Astrocyte (in vitro differentiated cells and primary cell): Measurements from ENCODE around the gene KLLN. TPM values are rescaled to one million over a fixed set of nuclear protein-coding genes. Genes with fewer than 3 reads are reported as not detected.
"Not testable (repeated sequence)": the region's sequence is repeated elsewhere in the genome, so short reads cannot be mapped to it uniquely, and the experiment has no call there.

Experiments used
- DNase-seq: peaks from one replicate; pipeline ENCODE4 v3.0.0-alpha.2; 2010; ENCODE audit warnings: low read depth
- FAIRE-seq: peaks from 2 replicates; lab custom pipeline; 2011; peaks lifted over from hg19 to GRCh38; lab: Jason Lieb, UNC
- H2AFZ ChIP-seq: 2 replicates; pipeline ENCODE4 v1.6.0; 2012; ENCODE audit warnings: low read depth, low read length, inconsistent platforms
- H3K27ac ChIP-seq: 2 replicates; pipeline ENCODE4 v1.5.1; 2011; ENCODE audit warnings: low read depth, low read length, inconsistent platforms
- H3K27me3 ChIP-seq: 2 replicates; pipeline ENCODE4 v1.6.0; 2011; ENCODE audit warnings: low read length, inconsistent platforms; ENCODE audit not compliant: insufficient read depth
- H3K36me3 ChIP-seq: 2 replicates; pipeline ENCODE4 v1.5.1; 2011; ENCODE audit warnings: low read length, inconsistent platforms; ENCODE audit not compliant: insufficient read depth
- H3K4me1 ChIP-seq: 2 replicates; pipeline ENCODE4 v1.5.1; 2011; ENCODE audit warnings: low read length, inconsistent platforms; ENCODE audit not compliant: insufficient read depth
- H3K4me2 ChIP-seq: 2 replicates; pipeline ENCODE4 v1.6.0; 2012; ENCODE audit warnings: low read length, inconsistent platforms
- H3K4me3 ChIP-seq: 2 replicates; pipeline ENCODE4 v1.5.1; 2011; ENCODE audit warnings: low read depth, mild to moderate bottlenecking, low read length, inconsistent platforms; ENCODE audit not compliant: insufficient read depth
- H3K79me2 ChIP-seq: 2 replicates; pipeline ENCODE4 v1.6.0; 2012; ENCODE audit warnings: mild to moderate bottlenecking, low read length, inconsistent platforms; ENCODE audit not compliant: insufficient read depth
- H3K9ac ChIP-seq: 2 replicates; pipeline ENCODE4 v1.6.0; 2012; ENCODE audit warnings: mild to moderate bottlenecking, low read length, inconsistent platforms
- H3K9me3 ChIP-seq: 2 replicates; pipeline ENCODE4 v1.5.1; 2012; ENCODE audit warnings: low read depth, mild to moderate bottlenecking, low read length, inconsistent platforms; ENCODE audit not compliant: insufficient read depth
- H4K20me1 ChIP-seq: 2 replicates; pipeline ENCODE4 v1.6.0; 2012; ENCODE audit warnings: low read length, inconsistent platforms; ENCODE audit not compliant: insufficient read depth
- H3K27ac Mint-ChIP-seq: one replicate; pipeline ENCODE4 v1.8.0; 2021; ENCODE audit warnings: mild to moderate bottlenecking, mixed read lengths; ENCODE audit not compliant: unreplicated experiment
- H3K27me3 Mint-ChIP-seq: one replicate; pipeline ENCODE4 v1.8.0; 2021; ENCODE audit warnings: low read depth, mixed read lengths; ENCODE audit not compliant: unreplicated experiment
- H3K36me3 Mint-ChIP-seq: one replicate; pipeline ENCODE4 v1.8.0; 2021; ENCODE audit warnings: low read depth, mixed read lengths; ENCODE audit not compliant: unreplicated experiment
- H3K4me1 Mint-ChIP-seq: one replicate; pipeline ENCODE4 v1.8.0; 2021; ENCODE audit warnings: low read depth, mixed read lengths; ENCODE audit not compliant: unreplicated experiment
- H3K4me3 Mint-ChIP-seq: one replicate; pipeline ENCODE4 v1.8.0; 2021; ENCODE audit warnings: mild to moderate bottlenecking, moderate library complexity, mixed read lengths; ENCODE audit not compliant: unreplicated experiment
- H3K9me3 Mint-ChIP-seq: one replicate; pipeline ENCODE4 v1.8.0; 2021; ENCODE audit warnings: mild to moderate bottlenecking, mixed read lengths; ENCODE audit not compliant: unreplicated experiment
- CTCF ChIP-seq: IDR thresholded peaks from 2 replicates; pipeline ENCODE4 v1.5.1; 2011; ENCODE audit warnings: low read depth, mild to moderate bottlenecking, inconsistent platforms, low read length, moderate library complexity; ENCODE audit not compliant: insufficient read depth
- EZH2 ChIP-seq: IDR thresholded peaks from 2 replicates; pipeline ENCODE4 v1.6.1; 2012; ENCODE audit warnings: mild to moderate bottlenecking, low read length, inconsistent platforms; ENCODE audit not compliant: insufficient read depth
- total RNA-seq: library from RNA; stranded (reverse); gene quantifications from 2 replicates; pipeline ENCODE4 v1.2.1, GENCODE V29; 2021

Gene KLLN
- total RNA-seq, 1 donor from 2014 or later: 1.5 TPM

GRCh38 chr10:87829986-87830729 lies 33.2 kb downstream of the KLLN start:
- TF ChIP-seq EZH2: no peak
- no peak for TF ChIP-seq CTCF
- FAIRE-seq (no peak), DNase-seq (no peak)
- Histone ChIP-seq H3K4me2 (no peak overlapping the region), H3K9me3 (no peaks in the 10 kb centered on the region), H3K27me3 (no peaks in the 10 kb centered on the region), H3K36me3 (no peaks in the 10 kb centered on the region), H4K20me1 (no peaks in the 10 kb centered on the region), H3K4me1 (no peaks in the 10 kb centered on the region), H3K79me2 (no peaks in the 10 kb centered on the region), H3K9ac (no peak overlapping the region), H3K4me3 (no peak overlapping the region), H3K27ac (no peak overlapping the region), H2AFZ (no peak overlapping the region)
- no peaks in the 10 kb centered on the region for H3K9me3 Mint-ChIP-seq
- H3K4me3 Mint-ChIP-seq: no peak overlapping the region
- H3K27me3 Mint-ChIP-seq: no peaks in the 10 kb centered on the region
- H3K27ac Mint-ChIP-seq: no peak overlapping the region
- H3K4me1 Mint-ChIP-seq: no peaks in the 10 kb centered on the region
- no peaks in the 10 kb centered on the region for H3K36me3 Mint-ChIP-seq

- H3K4me1 Mint-ChIP-seq, H2AFZ ChIP-seq, H3K79me2 ChIP-seq, H3K27ac Mint-ChIP-seq, FAIRE-seq, H4K20me1 ChIP-seq, H3K9me3 ChIP-seq, H3K27me3 Mint-ChIP-seq, DNase-seq, H3K4me1 ChIP-seq, H3K4me3 ChIP-seq, H3K4me2 ChIP-seq, H3K36me3 ChIP-seq, H3K9me3 Mint-ChIP-seq, H3K4me3 Mint-ChIP-seq, H3K36me3 Mint-ChIP-seq, H3K9ac ChIP-seq, H3K27me3 ChIP-seq, H3K27ac ChIP-seq: not testable (repeated sequence)
Observed at GRCh38 chr10:87829051-87829450, 34.3 kb downstream of the KLLN start.

- no peak overlapping the region for H3K4me3 Mint-ChIP-seq
- no peaks in the 10 kb centered on the region for H3K4me1 Mint-ChIP-seq
- no peaks in the 10 kb centered on the region for H3K9me3 ChIP-seq
- H3K27me3 Mint-ChIP-seq: no peaks in the 10 kb centered on the region
- no peaks in the 10 kb centered on the region for H3K9me3 Mint-ChIP-seq
- no peak overlapping the region for H3K27ac ChIP-seq
- H3K36me3 ChIP-seq: no peaks in the 10 kb centered on the region
- no peak overlapping the region for H3K9ac ChIP-seq
- DNase-seq: no peak
- TF ChIP-seq EZH2 (no peak), CTCF (no peak)
- H4K20me1 ChIP-seq: no peaks in the 10 kb centered on the region
- no peak overlapping the region for H3K4me3 ChIP-seq
- no peak overlapping the region for H2AFZ ChIP-seq
- no peak overlapping the region for H3K4me2 ChIP-seq
- no peaks in the 10 kb centered on the region for H3K27me3 ChIP-seq
- H3K79me2 ChIP-seq: no peaks in the 10 kb centered on the region
- FAIRE-seq: no peak
- H3K27ac Mint-ChIP-seq: no peak overlapping the region
- H3K4me1 ChIP-seq: no peaks in the 10 kb centered on the region
- no peaks in the 10 kb centered on the region for H3K36me3 Mint-ChIP-seq
Observed at GRCh38 chr10:87827681-87828080, 35.7 kb downstream of the KLLN start.
